ENCODE data around the gene PITPNC1. TPM values are rescaled to one million over a fixed set of nuclear protein-coding genes. Genes with fewer than 3 reads are reported as not detected.

PITPNC1 gene
- polyA plus RNA-seq, 1 of the 3 experiments (the other 2 are of a cell fraction) = 18.4 TPM

GRCh38 chr17:67376415-67376736, 705 bp upstream of the PITPNC1 start:
- H3K4me2 ChIP-seq = peak overlapping the region; percentile 97
- CTCF ChIA-PET = interaction anchor here (0.8 to 10.1 kb wide), 17 partner anchors 12 to 341 kb away, joined by 3 to 284 read pairs (median 24); partner anchors contain the start of genes NOL11 and PSMD12
- H3K27ac ChIP-seq (ENCODE audit: low read depth in 2 of 2, low read length in 1 of 2) = peak overlapping the region; percentile 97 to 98
- peaks cover 22% of the 10 kb centered on the region for H3F3A ChIP-seq (replicated peaks; ENCODE audit: insufficient read depth)
- no peaks in the 10 kb centered on the region for H3K27me3 ChIP-seq (ENCODE audit: insufficient read depth)
- peak overlapping the region; percentile 74 to 95 for H3K4me3 ChIP-seq (ENCODE audit: low read depth in 2 of 2, low read length in 1 of 2)
- peak overlapping the region; percentile 85 for H3K9ac ChIP-seq
- no peak for DNase-seq
- H3K4me1 ChIP-seq (ENCODE audit: control insufficient read depth in 1 of 2, insufficient read depth in 2 of 2, low read depth in 1 of 2, low read length in 1 of 2) = peaks cover 16 to 21% of the 10 kb centered on the region in 2 experiments; a peak in 3 of 4 replicates
- no peaks in the 10 kb centered on the region for H4K20me1 ChIP-seq (ENCODE audit: insufficient read depth)
- peak overlapping the region; percentile 69 for H2AFZ ChIP-seq (ENCODE audit: low read depth)
- no peaks in the 10 kb centered on the region for H3K9me3 ChIP-seq
- peaks cover 26% of the 10 kb centered on the region for H3K79me2 ChIP-seq (ENCODE audit: insufficient read depth)
- H3K9me2 ChIP-seq = no peaks in the 10 kb centered on the region
- TF ChIP-seq MXI1 (IDR thresholded peaks at IDR 0.05; ENCODE audit: low read depth, low read length) (no peak), ELF1 (IDR thresholded peaks at IDR 0.05) (no peak), TCF12 (IDR thresholded peaks at IDR 0.05) (peak; percentile 99), ZBTB33 (IDR thresholded peaks at IDR 0.05; ENCODE audit: borderline replicate concordance, low read depth) (no peak; the same call in 1 of the 2 replicates), CHD2 (IDR thresholded peaks at IDR 0.05; ENCODE audit: low read length, partially characterized antibody) (no peak), REST (IDR thresholded peaks at IDR 0.05; ENCODE audit: low read depth, low read length) (0 out of 2 replicates have a peak, but pooled peaks have one; percentile 26), RCOR1 (IDR thresholded peaks at IDR 0.05; ENCODE audit: low read length) (peak; percentile 40; the same call in 1 of the 2 replicates), TAF1 (IDR thresholded peaks at IDR 0.05; ENCODE audit: borderline replicate concordance, low read depth, low read length) (peak; percentile 41; the same call in 1 of the 2 replicates), RXRA (IDR thresholded peaks at IDR 0.05; ENCODE audit: borderline replicate concordance, low read depth) (peak; percentile 89), USF2 (IDR thresholded peaks at IDR 0.05; ENCODE audit: borderline replicate concordance, low read depth, low read length) (no peak), SIN3A (IDR thresholded peaks at IDR 0.05; ENCODE audit: borderline replicate concordance, low read depth, low read length) (peak; percentile 83; the same call in 1 of the 2 replicates), MEF2A (IDR thresholded peaks at IDR 0.05; ENCODE audit: borderline replicate concordance, low read depth) (no peak), PBX3 (IDR thresholded peaks at IDR 0.05) (peak; percentile 90), FOSL2 (IDR thresholded peaks at IDR 0.05; ENCODE audit: borderline replicate concordance, low read depth) (peak; percentile 45; the same call in 1 of the 2 replicates), NRF1 (IDR thresholded peaks at IDR 0.05; ENCODE audit: low read depth, low read length) (no peak), NFIC (IDR thresholded peaks at IDR 0.05; ENCODE audit: borderline replicate concordance) (peak; percentile 63; the same call in 1 of the 2 replicates), RAD21 (IDR thresholded peaks at IDR 0.05; ENCODE audit: low read length) (no peak), JUND (IDR thresholded peaks at IDR 0.05) (peak; percentile 64; the same call in 1 of the 2 replicates), POLR2AphosphoS5 (IDR thresholded peaks at IDR 0.05; ENCODE audit: low read depth, low read length) (peak; percentile 87; the same call in 1 of the 2 replicates), TEAD4 (IDR thresholded peaks at IDR 0.05; ENCODE audit: borderline replicate concordance, insufficient read depth) (peak; percentile 89), EP300 (IDR thresholded peaks at IDR 0.05; ENCODE audit: borderline replicate concordance in 1 of 2, low read depth in 1 of 2, low read length in 1 of 2) (peak; percentile 64 to 84), FOXM1 (IDR thresholded peaks at IDR 0.05; ENCODE audit: low read depth) (peak; percentile 84), YY1 (IDR thresholded peaks at IDR 0.05; ENCODE audit: low read depth) (no peak), MAX (IDR thresholded peaks at IDR 0.05; ENCODE audit: low read depth) (peak; percentile 68; the same call in 1 of the 2 replicates), FOXJ3 (CRISPR knock-in tag; IDR thresholded peaks at IDR 0.05) (no peak)
- no peaks in the 10 kb centered on the region for H3K36me3 ChIP-seq (replicated peaks in 1 of 2; ENCODE audit: control insufficient read depth in 1 of 2, insufficient read depth in 2 of 2, low read length in 1 of 2)
- 13% methylated on average over 6 of the region's 6 CpGs for WGBS (ENCODE audit: low lambda C conversion rate)
- POLR2A ChIA-PET = interaction anchor here (1.6 to 2.5 kb wide), 2 partner anchors 11 to 341 kb away, joined by 4 to 6 read pairs; partner anchors contain the start of gene NOL11
